ENCODE results near the gene CHRNA9. TPM values are rescaled to one million over a fixed set of nuclear protein-coding genes. Genes with fewer than 3 reads are reported as not detected.
A peak's percentile ranks its signal among the peaks of the same experiment; 100 is the strongest.

Gene CHRNA9
- total RNA-seq, 3 donors from 2014 or later (not counting 1 experiment from before 2014, with no cell fraction given): not detected

GRCh38 chr4:40310225-40310624 lies 24.9 kb upstream of the CHRNA9 start:
- Mint-ChIP-seq H3K9me3 (no peaks in the 10 kb centered on the region), H3K4me1 (peaks cover 45 to 51% of the 10 kb centered on the region in 2 donors), H3K27me3 (ENCODE audit: low read depth in 2 of 2) (no peaks in the 10 kb centered on the region), H3K36me3 (no peaks in the 10 kb centered on the region), H3K27ac (no peak overlapping the region), H3K4me3 (no peak overlapping the region)
- no peak overlapping the region for H3K4me3 ChIP-seq (ENCODE audit: low read length)
- no peaks in the 10 kb centered on the region for H3K27me3 ChIP-seq (ENCODE audit: control insufficient read depth, insufficient read depth, low read length)
- intact Hi-C loops (cut with micrococcal nuclease): no loop called here
- H3K27ac ChIP-seq (ENCODE audit: low read length): peak overlapping the region; percentile 87
- no peak for DNase-seq
- no peak for ATAC-seq
- TF ChIP-seq CTCF (IDR thresholded peaks at IDR 0.05): no peak
- no peaks in the 10 kb centered on the region for H3K36me3 ChIP-seq (ENCODE audit: control insufficient read depth, insufficient read depth, low read length)
- no peaks in the 10 kb centered on the region for H3K9me3 ChIP-seq (ENCODE audit: control insufficient read depth, insufficient read depth, low read length)
- 97% methylated on average over 6 of the region's 8 CpGs for WGBS (ENCODE audit: insufficient coverage)
- peaks cover 48% of the 10 kb centered on the region for H3K4me1 ChIP-seq (ENCODE audit: control insufficient read depth, insufficient read depth, low read length)

- no peaks in the 10 kb centered on the region for H3K36me3 Mint-ChIP-seq
- intact Hi-C loops (cut with micrococcal nuclease): no loop called here
- H3K4me3 ChIP-seq (ENCODE audit: low read length): no peak overlapping the region
- H3K4me3 Mint-ChIP-seq: no peak overlapping the region
- H3K9me3 Mint-ChIP-seq: no peaks in the 10 kb centered on the region
- ATAC-seq (no peak), DNase-seq (peak in 1 of 2 donors; percentile 62)
- H3K27me3 ChIP-seq (ENCODE audit: control insufficient read depth, insufficient read depth, low read length): no peaks in the 10 kb centered on the region
- peaks cover 40% of the 10 kb centered on the region for H3K4me1 ChIP-seq (ENCODE audit: control insufficient read depth, insufficient read depth, low read length)
- H3K27me3 Mint-ChIP-seq (ENCODE audit: low read depth in 2 of 2): no peaks in the 10 kb centered on the region
- H3K4me1 Mint-ChIP-seq: peaks cover 35 to 40% of the 10 kb centered on the region in 2 donors
- no peaks in the 10 kb centered on the region for H3K9me3 ChIP-seq (ENCODE audit: control insufficient read depth, insufficient read depth, low read length)
- no peak overlapping the region for H3K27ac ChIP-seq (ENCODE audit: low read length)
- H3K27ac Mint-ChIP-seq: peak overlapping the region in 1 of 2 donors; percentile 44
- WGBS (ENCODE audit: insufficient coverage): 34% methylated on average over 11 of the region's 11 CpGs
- no peaks in the 10 kb centered on the region for H3K36me3 ChIP-seq (ENCODE audit: control insufficient read depth, insufficient read depth, low read length)
- TF ChIP-seq CTCF (IDR thresholded peaks at IDR 0.05): no peak
Measured at GRCh38 chr4:40311811-40312346, 23.3 kb upstream of the CHRNA9 start.

- intact Hi-C loops (cut with micrococcal nuclease): no loop called here
- no peaks in the 10 kb centered on the region for H3K36me3 Mint-ChIP-seq
- H3K4me1 Mint-ChIP-seq: peaks cover 12 to 17% of the 10 kb centered on the region in 2 donors
- DNase-seq (no peak), ATAC-seq (no peak)
- H3K4me1 ChIP-seq (ENCODE audit: control insufficient read depth, insufficient read depth, low read length): peaks cover 17% of the 10 kb centered on the region
- no peaks in the 10 kb centered on the region for H3K36me3 ChIP-seq (ENCODE audit: control insufficient read depth, insufficient read depth, low read length)
- no peaks in the 10 kb centered on the region for H3K27me3 ChIP-seq (ENCODE audit: control insufficient read depth, insufficient read depth, low read length)
- no peak overlapping the region for H3K4me3 Mint-ChIP-seq
- no peaks in the 10 kb centered on the region for H3K9me3 ChIP-seq (ENCODE audit: control insufficient read depth, insufficient read depth, low read length)
- H3K4me3 ChIP-seq (ENCODE audit: low read length): no peak overlapping the region
- TF ChIP-seq CTCF (IDR thresholded peaks at IDR 0.05): no peak
- no peaks in the 10 kb centered on the region for H3K27me3 Mint-ChIP-seq (ENCODE audit: low read depth in 2 of 2)
- H3K27ac ChIP-seq (ENCODE audit: low read length): no peak overlapping the region
- no peaks in the 10 kb centered on the region for H3K9me3 Mint-ChIP-seq
- H3K27ac Mint-ChIP-seq: no peak overlapping the region
- 92% methylated on average over 2 of the region's 5 CpGs for WGBS (ENCODE audit: insufficient coverage)
Measured at GRCh38 chr4:40314951-40315350, 20.2 kb upstream of the CHRNA9 start.

GRCh38 chr4:40316333-40316781 lies 18.8 kb upstream of the CHRNA9 start:
- peaks cover 13% of the 10 kb centered on the region for H3K4me1 ChIP-seq (ENCODE audit: control insufficient read depth, insufficient read depth, low read length)
- H3K36me3 Mint-ChIP-seq: no peaks in the 10 kb centered on the region
- DNase-seq (peak in 1 of 2 donors; percentile 83), ATAC-seq (peak in 2 of 3 donors; percentile 11 to 36)
- WGBS (ENCODE audit: insufficient coverage): 34% methylated on average over 3 of the region's 3 CpGs
- intact Hi-C loops (cut with micrococcal nuclease): loop anchor here (2.0 kb wide), 1 partner anchor 166 kb away; no protein-coding TSS in a partner anchor
- no peaks in the 10 kb centered on the region for H3K9me3 Mint-ChIP-seq
- H3K27me3 ChIP-seq (ENCODE audit: control insufficient read depth, insufficient read depth, low read length): no peaks in the 10 kb centered on the region
- no peaks in the 10 kb centered on the region for H3K27me3 Mint-ChIP-seq (ENCODE audit: low read depth in 2 of 2)
- peaks cover 12 to 17% of the 10 kb centered on the region in 2 donors for H3K4me1 Mint-ChIP-seq
- no peaks in the 10 kb centered on the region for H3K9me3 ChIP-seq (ENCODE audit: control insufficient read depth, insufficient read depth, low read length)
- no peak overlapping the region for H3K4me3 ChIP-seq (ENCODE audit: low read length)
- no peaks in the 10 kb centered on the region for H3K36me3 ChIP-seq (ENCODE audit: control insufficient read depth, insufficient read depth, low read length)
- H3K27ac Mint-ChIP-seq: peak overlapping the region in 1 of 2 donors; percentile 35
- H3K4me3 Mint-ChIP-seq: no peak overlapping the region
- no peak for TF ChIP-seq CTCF (IDR thresholded peaks at IDR 0.05)
- H3K27ac ChIP-seq (ENCODE audit: low read length): no peak overlapping the region
